ENCODE data around the gene FOXN4. TPM values are rescaled to one million over a fixed set of nuclear protein-coding genes. Genes with fewer than 3 reads are reported as not detected.

Gene FOXN4
- polyA plus RNA-seq, 1 donor (not counting 4 experiments of a cell fraction or from before 2014, with no cell fraction given): not detected

GRCh38 chr12:109334887-109335286 is 25.8 kb upstream of the FOXN4 start:
- Histone ChIP-seq H3K9me3 (ENCODE audit: control insufficient read depth, low read depth, low read length) (no peaks in the 10 kb centered on the region), H2AFZ (ENCODE audit: control insufficient read depth, low read length) (no peak overlapping the region), H3K9me1 (ENCODE audit: control insufficient read depth, extremely low read depth, insufficient read depth, low read length) (no peaks in the 10 kb centered on the region), H3K4me3 (ENCODE audit: control insufficient read depth in 2 of 3, extremely low read depth in 1 of 3, insufficient read depth in 2 of 3, low read depth in 1 of 3, low read length in 3 of 3) (no peak overlapping the region), H3K9ac (ENCODE audit: control insufficient read depth, extremely low read depth, insufficient read depth, low read length) (no peak overlapping the region), H3K4me2 (ENCODE audit: control insufficient read depth, extremely low read depth, insufficient read depth, low read depth, low read length) (no peak overlapping the region), H4K20me1 (ENCODE audit: control insufficient read depth, extremely low read depth, insufficient read depth, low read length) (no peaks in the 10 kb centered on the region), H3K36me3 (ENCODE audit: control insufficient read depth in 2 of 2, extremely low read depth in 1 of 2, insufficient read depth in 2 of 2, low read length in 2 of 2) (no peaks in the 10 kb centered on the region), H3K27me3 (ENCODE audit: control insufficient read depth, extremely low read depth, insufficient read depth, low read length) (no peaks in the 10 kb centered on the region), H3K79me2 (ENCODE audit: control insufficient read depth, insufficient read depth, low read length) (no peaks in the 10 kb centered on the region), H3K4me1 (ENCODE audit: control insufficient read depth, extremely low read depth, insufficient read depth, low read length) (no peaks in the 10 kb centered on the region), H3K27ac (ENCODE audit: control insufficient read depth, insufficient read depth, low read length) (no peak overlapping the region)
- FAIRE-seq: no peak
- dilution Hi-C loops (cut with MboI; ENCODE audit: extremely low pct_ligation_motif_present, low sequenced_read_pairs): loop anchor here (5.0 kb wide), 1 partner anchor 58 kb away; no protein-coding TSS in a partner anchor
- no peak for TF ChIP-seq EZH2 (IDR thresholded peaks at IDR 0.05; ENCODE audit: low read length)
- no peak for TF ChIP-seq CTCF (optimal IDR thresholded peaks at IDR 0.05 in 1 of 3, IDR thresholded peaks at IDR 0.05 in 1 of 3, conservative IDR thresholded peaks at IDR 0.05 in 1 of 3; ENCODE audit: extremely low read depth in 1 of 3, insufficient read depth in 2 of 3, low read length in 3 of 3)
- DNase-seq (ENCODE audit: low read depth, low spot score): no peak

- dilution Hi-C loops (cut with MboI; ENCODE audit: extremely low pct_ligation_motif_present, low sequenced_read_pairs): loop anchor here (5.0 kb wide), 1 partner anchor 54 kb away; no protein-coding TSS in a partner anchor
- FAIRE-seq: no peak
Measured at GRCh38 chr12:109331301-109331952, 22.3 kb upstream of the FOXN4 start.

More at GRCh38 chr12:109331301-109331952, 22.3 kb upstream of the FOXN4 start:
- H3K4me3 ChIP-seq (ENCODE audit: control insufficient read depth in 2 of 3, extremely low read depth in 1 of 3, insufficient read depth in 2 of 3, low read depth in 1 of 3, low read length in 3 of 3): no peak overlapping the region
- no peak overlapping the region for H3K27ac ChIP-seq (ENCODE audit: control insufficient read depth, insufficient read depth, low read length)
- TF ChIP-seq CTCF (optimal IDR thresholded peaks at IDR 0.05 in 1 of 3, IDR thresholded peaks at IDR 0.05 in 1 of 3, conservative IDR thresholded peaks at IDR 0.05 in 1 of 3; ENCODE audit: extremely low read depth in 1 of 3, insufficient read depth in 2 of 3, low read length in 3 of 3) (no peak), EZH2 (IDR thresholded peaks at IDR 0.05; ENCODE audit: low read length) (no peak)
- no peak overlapping the region for H3K9ac ChIP-seq (ENCODE audit: control insufficient read depth, extremely low read depth, insufficient read depth, low read length)
- H4K20me1 ChIP-seq (ENCODE audit: control insufficient read depth, extremely low read depth, insufficient read depth, low read length): no peaks in the 10 kb centered on the region
- H3K9me1 ChIP-seq (ENCODE audit: control insufficient read depth, extremely low read depth, insufficient read depth, low read length): no peaks in the 10 kb centered on the region
- no peaks in the 10 kb centered on the region for H3K9me3 ChIP-seq (ENCODE audit: control insufficient read depth, low read depth, low read length)
- H3K4me2 ChIP-seq (ENCODE audit: control insufficient read depth, extremely low read depth, insufficient read depth, low read depth, low read length): no peak overlapping the region
- H3K4me1 ChIP-seq (ENCODE audit: control insufficient read depth, extremely low read depth, insufficient read depth, low read length): no peaks in the 10 kb centered on the region
- no peaks in the 10 kb centered on the region for H3K27me3 ChIP-seq (ENCODE audit: control insufficient read depth, extremely low read depth, insufficient read depth, low read length)
- no peak overlapping the region for H2AFZ ChIP-seq (ENCODE audit: control insufficient read depth, low read length)
- H3K36me3 ChIP-seq (ENCODE audit: control insufficient read depth in 2 of 2, extremely low read depth in 1 of 2, insufficient read depth in 2 of 2, low read length in 2 of 2): no peaks in the 10 kb centered on the region
- H3K79me2 ChIP-seq (ENCODE audit: control insufficient read depth, insufficient read depth, low read length): no peaks in the 10 kb centered on the region
- DNase-seq (ENCODE audit: low read depth, low spot score): no peak

All from keratinocyte (primary cell).